Mucosa of rectum (tissue), 2 donors: ENCODE results near the gene CASR.
A peak's percentile ranks its signal among the peaks of the same experiment; 100 is the strongest.
"Not testable (repeated sequence)": the region's sequence is repeated elsewhere in the genome, so short reads cannot be mapped to it uniquely, and the experiment has no call there.

Experiments
- H3K27ac ChIP-seq, 2 donors: one replicate each; pipeline ENCODE4 v1.7.0; 2013; ENCODE audit warnings: inconsistent platforms in 2 of 2, low read depth in 2 of 2, low read length in 2 of 2
- H3K27me3 ChIP-seq, 2 donors: one replicate each; pipeline ENCODE4 v1.7.0; 2013; ENCODE audit warnings: low read length in 2 of 2; ENCODE audit not compliant: control insufficient read depth in 2 of 2, insufficient read depth in 2 of 2
- H3K36me3 ChIP-seq, 2 donors: one replicate each; pipeline ENCODE4 v1.7.0; 2013; ENCODE audit warnings: low read length in 2 of 2; ENCODE audit not compliant: control insufficient read depth in 2 of 2, insufficient read depth in 2 of 2
- H3K4me1 ChIP-seq, 2 donors: one replicate each; pipeline ENCODE4 v1.7.0; 2013; ENCODE audit warnings: low read length in 2 of 2, mild to moderate bottlenecking in 1 of 2; ENCODE audit not compliant: control insufficient read depth in 2 of 2, insufficient read depth in 2 of 2
- H3K4me3 ChIP-seq, 2 donors: one replicate each; pipeline ENCODE4 v1.7.0; 2013; ENCODE audit warnings: low read length in 2 of 2
- H3K9ac ChIP-seq, 2 donors: one replicate each; pipeline ENCODE4 v1.7.0; 2013; ENCODE audit warnings: low read length in 2 of 2, low read depth in 1 of 2, mild to moderate bottlenecking in 1 of 2
- H3K9me3 ChIP-seq, 2 donors: one replicate each; pipeline ENCODE4 v1.7.0; 2013; ENCODE audit warnings: low read length in 2 of 2; ENCODE audit not compliant: control insufficient read depth in 2 of 2
- donor health status: healthy.
- donor health status: Normal muscosa, but diverticular disease.

Gene CASR

DNA sequence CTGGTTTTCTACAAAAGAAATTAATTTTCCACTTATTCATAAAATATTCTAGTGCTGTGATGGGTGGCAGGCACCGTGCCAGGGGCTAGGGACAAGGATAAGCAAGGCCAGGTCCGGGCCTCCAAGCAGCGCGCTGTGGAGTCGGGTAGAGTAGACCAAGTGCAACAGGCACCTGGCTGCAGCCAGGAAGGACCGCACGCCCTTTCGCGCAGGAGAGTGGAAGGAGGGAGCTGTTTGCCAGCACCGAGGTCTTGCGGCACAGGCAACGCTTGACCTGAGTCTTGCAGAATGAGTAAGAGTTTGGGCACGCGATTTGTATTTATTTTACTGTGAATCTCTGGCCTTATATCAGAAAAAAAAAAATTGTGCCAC is at the start of gene CASR:
TSS of gene CASR (plus strand) at position 148 of the 372 bp plus-strand sequence. CDS start 70,522 bp downstream, outside the sequence.
- H3K9me3 ChIP-seq, result no peaks in the 10 kb centered on the region
- H3K9ac ChIP-seq, result peak within 1 kb of the TSS in 1 of 2 donors; percentile 2
- peak within 1 kb of the TSS; percentile 24 to 27 for H3K4me3 ChIP-seq
- no peak within 1 kb of the TSS for H3K27ac ChIP-seq
- H3K36me3 ChIP-seq, result no peaks in the 10 kb centered on the region
- H3K4me1 ChIP-seq, result peaks cover 4 to 5% of the 10 kb centered on the region in 2 donors
- peaks cover 8 to 16% of the 10 kb centered on the region in 2 donors for H3K27me3 ChIP-seq

DNA sequence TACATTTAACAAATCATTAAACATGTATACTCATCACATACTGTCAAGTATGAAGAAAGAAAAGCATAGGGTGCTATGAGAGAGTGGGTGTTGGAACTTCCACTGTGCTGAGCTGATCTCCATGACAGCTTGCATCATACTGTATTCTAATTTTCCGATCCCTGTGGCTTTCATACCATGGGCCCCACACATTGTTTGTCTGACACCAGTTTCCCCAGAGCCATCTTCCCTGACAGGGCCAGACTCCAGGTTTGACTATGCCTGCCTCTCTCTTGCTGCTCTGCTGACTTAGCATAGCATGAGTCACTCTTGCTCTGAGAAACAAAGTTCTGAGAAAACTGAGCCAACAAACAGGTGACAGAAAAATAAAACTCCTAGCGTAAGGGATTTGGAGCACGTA is 37.0 kb upstream of the CASR start:
- no peak overlapping the region for H3K27ac ChIP-seq

GRCh38 chr3:122148941-122149627 is 34.4 kb upstream of the CASR start:
- H3K27ac ChIP-seq, result no peak overlapping the region
- peaks cover 0 to 2% of the 10 kb centered on the region in 2 donors for H3K9me3 ChIP-seq
- no peaks in the 10 kb centered on the region for H3K36me3 ChIP-seq
- H3K4me3 ChIP-seq, result no peak overlapping the region
- H3K9ac ChIP-seq, result no peak overlapping the region
- H3K4me1 ChIP-seq, result no peaks in the 10 kb centered on the region
- no peaks in the 10 kb centered on the region for H3K27me3 ChIP-seq

More for the DNA sequence above, 37.0 kb upstream of the CASR start:
- Histone ChIP-seq H3K9me3 (no peaks in the 10 kb centered on the region), H3K9ac (no peak overlapping the region), H3K4me1 (no peaks in the 10 kb centered on the region), H3K36me3 (no peaks in the 10 kb centered on the region), H3K4me3 (no peak overlapping the region), H3K27me3 (no peaks in the 10 kb centered on the region)

- no peaks in the 10 kb centered on the region for H3K36me3 ChIP-seq
- H3K27me3 ChIP-seq, result no peaks in the 10 kb centered on the region
- H3K9me3 ChIP-seq, result peaks cover 0 to 6% of the 10 kb centered on the region in 2 donors
- no peak overlapping the region for H3K4me3 ChIP-seq
- no peak overlapping the region for H3K27ac ChIP-seq
- H3K4me1 ChIP-seq, result no peaks in the 10 kb centered on the region
- no peak overlapping the region for H3K9ac ChIP-seq
Observed at GRCh38 chr3:122151480-122151879, 32.0 kb upstream of the CASR start.

DNA sequence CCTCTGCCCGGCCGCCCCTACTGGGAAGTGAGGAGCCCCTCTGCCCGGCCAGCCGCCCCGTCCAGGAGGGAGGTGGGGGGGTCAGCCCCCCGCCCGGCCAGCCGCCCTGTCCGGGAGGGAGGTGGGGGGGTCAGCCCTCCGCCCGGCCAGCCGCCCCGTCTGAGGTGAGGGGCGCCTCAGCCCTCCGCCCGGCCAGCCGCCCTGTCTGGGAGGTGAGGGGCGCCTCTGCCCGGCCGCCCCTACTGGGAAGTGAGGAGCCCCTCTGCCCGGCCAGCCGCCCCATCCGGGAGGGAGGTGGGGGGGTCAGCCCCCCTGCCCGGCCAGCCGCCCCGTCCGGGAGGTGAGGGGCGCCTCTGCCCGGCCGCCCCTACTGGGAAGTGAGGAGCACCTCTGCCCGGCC is 18.5 kb upstream of the CASR start:
- H3K9me3 ChIP-seq, H3K36me3 ChIP-seq, H3K27ac ChIP-seq, H3K4me3 ChIP-seq, H3K4me1 ChIP-seq, H3K27me3 ChIP-seq, H3K9ac ChIP-seq: not testable (repeated sequence)

- H3K36me3 ChIP-seq, result no peaks in the 10 kb centered on the region
- no peaks in the 10 kb centered on the region for H3K9me3 ChIP-seq
- H3K27me3 ChIP-seq, result no peaks in the 10 kb centered on the region
- H3K4me1 ChIP-seq, result no peaks in the 10 kb centered on the region
- no peak overlapping the region for H3K4me3 ChIP-seq
- H3K9ac ChIP-seq, result no peak overlapping the region
- H3K27ac ChIP-seq, result no peak overlapping the region
Observed at GRCh38 chr3:122167630-122168029, 15.8 kb upstream of the CASR start.

- Histone ChIP-seq H3K27ac (no peak overlapping the region), H3K9ac (no peak overlapping the region), H3K36me3 (no peaks in the 10 kb centered on the region), H3K27me3 (no peaks in the 10 kb centered on the region), H3K4me3 (no peak overlapping the region), H3K9me3 (no peaks in the 10 kb centered on the region), H3K4me1 (no peaks in the 10 kb centered on the region)
Observed at GRCh38 chr3:122168044-122168443, 15.4 kb upstream of the CASR start.

DNA sequence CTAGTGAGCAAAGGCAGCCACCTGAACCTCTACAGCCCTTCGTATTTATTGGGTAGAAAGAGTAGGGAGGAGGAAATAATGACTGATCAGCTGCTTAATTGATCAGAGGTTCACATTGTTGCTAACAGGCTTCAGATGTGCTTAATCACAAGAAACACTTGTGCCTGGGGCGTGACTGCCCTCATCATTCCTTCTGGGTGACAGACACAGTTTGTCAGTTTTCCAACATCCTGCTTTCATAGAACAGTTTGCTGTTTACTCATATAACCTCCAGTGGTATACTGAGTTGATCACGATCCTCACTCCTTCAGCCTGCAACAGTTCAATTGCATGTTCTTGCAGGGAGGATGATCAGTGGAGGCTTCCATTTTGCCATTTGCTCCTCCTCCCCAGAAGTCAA is 13.6 kb upstream of the CASR start:
- H3K9ac ChIP-seq, result no peak overlapping the region
- H3K27ac ChIP-seq, result no peak overlapping the region
- H3K36me3 ChIP-seq, result no peaks in the 10 kb centered on the region
- no peaks in the 10 kb centered on the region for H3K4me1 ChIP-seq
- H3K9me3 ChIP-seq, result no peaks in the 10 kb centered on the region
- H3K4me3 ChIP-seq, result no peak overlapping the region
- no peaks in the 10 kb centered on the region for H3K27me3 ChIP-seq

GRCh38 chr3:122171361-122171760 is 12.1 kb upstream of the CASR start:
- not testable (repeated sequence) for H3K27me3 ChIP-seq, H3K9me3 ChIP-seq, H3K4me1 ChIP-seq, H3K36me3 ChIP-seq, H3K9ac ChIP-seq, H3K4me3 ChIP-seq, H3K27ac ChIP-seq

DNA sequence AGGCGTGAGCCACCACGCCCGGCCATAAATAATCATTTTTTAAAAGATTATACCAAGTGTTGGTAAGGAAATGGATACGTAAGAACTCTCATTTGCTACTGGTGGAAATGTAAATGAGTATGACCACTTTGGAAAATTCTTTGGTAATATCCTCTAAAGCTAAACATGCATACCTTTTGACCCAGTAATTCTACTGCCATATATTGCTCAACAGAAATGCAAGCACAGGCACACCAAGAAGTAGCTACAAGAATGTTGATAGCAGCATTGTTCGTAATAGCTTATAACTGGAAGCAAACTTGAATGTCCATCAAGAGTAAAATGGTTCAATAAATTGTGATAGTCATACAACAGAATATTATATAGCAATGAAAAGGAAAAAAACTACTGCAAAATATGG is 4.8 kb upstream of the CASR start:
- H3K9ac ChIP-seq, result no peak overlapping the region
- no peaks in the 10 kb centered on the region for H3K9me3 ChIP-seq
- no peak overlapping the region for H3K4me3 ChIP-seq
- H3K4me1 ChIP-seq, result peaks cover under 1 to 2% of the 10 kb centered on the region in 2 donors
- H3K36me3 ChIP-seq, result no peaks in the 10 kb centered on the region
- H3K27me3 ChIP-seq, result peaks cover 7 to 9% of the 10 kb centered on the region in 2 donors
- no peak overlapping the region for H3K27ac ChIP-seq
